Lung (tissue), 12 donors: Measurements from ENCODE around the gene GIGYF2. TPM values are rescaled to one million over a fixed set of nuclear protein-coding genes. Genes with fewer than 3 reads are reported as not detected.

Source experiments
- ATAC-seq: fragments of 200-7000 bp; cut with Tn5 transposase; one replicate; pipeline ENCODE4 v1.9.1; 2020; ENCODE audit warnings: moderate number of reproducible peaks; ENCODE audit not compliant: insufficient read depth, low FRiP score
- DNase-seq, 3 donors: peaks; one replicate each; pipeline ENCODE4 v3.0.0-alpha.2; 2013 to 2017
- H3K27ac ChIP-seq, 2 donors: one replicate each; pipeline ENCODE4 v1.5.1; 2013; ENCODE audit warnings: mild to moderate bottlenecking in 2 of 2, moderate library complexity in 2 of 2, control low read depth in 1 of 2, inconsistent platforms in 1 of 2, low read depth in 1 of 2, low read length in 1 of 2
- H3K27me3 ChIP-seq, 3 donors: one replicate each; pipeline ENCODE4 v1.5.1; 2013; ENCODE audit warnings: low read length in 2 of 3; ENCODE audit not compliant: control insufficient read depth in 3 of 3, insufficient read depth in 3 of 3
- H3K36me3 ChIP-seq, 4 donors: one replicate each; pipeline ENCODE4 v1.5.1; 2013; ENCODE audit warnings: low read length in 4 of 4, mild to moderate bottlenecking in 1 of 4, moderate library complexity in 1 of 4; ENCODE audit not compliant: control insufficient read depth in 4 of 4, insufficient read depth in 4 of 4
- H3K4me1 ChIP-seq, 5 donors: one replicate each; pipeline ENCODE4 v1.5.1; 2013; ENCODE audit warnings: low read length in 5 of 5, mild to moderate bottlenecking in 2 of 5, moderate library complexity in 1 of 5; ENCODE audit not compliant: control insufficient read depth in 5 of 5, insufficient read depth in 5 of 5
- H3K4me3 ChIP-seq: one replicate; pipeline ENCODE4 v1.5.1; 2013; ENCODE audit warnings: mild to moderate bottlenecking, control low read depth, moderate library complexity
- H3K9ac ChIP-seq, 2 donors: one replicate each; pipeline ENCODE4 v1.5.1; 2013; ENCODE audit warnings: low read length in 2 of 2, control low read depth in 1 of 2; ENCODE audit not compliant: insufficient read depth in 1 of 2
- H3K9me3 ChIP-seq, 4 donors: one replicate each; pipeline ENCODE4 v1.5.1; 2013; ENCODE audit warnings: low read length in 3 of 4, mild to moderate bottlenecking in 1 of 4, moderate library complexity in 1 of 4; ENCODE audit not compliant: control insufficient read depth in 4 of 4, insufficient read depth in 3 of 4
- WGBS, 2 donors: extraction: QIAGEN DNeasy Blood & Tissue Kit; methylation state at CpG; one replicate each; pipeline ENCODE4 v1.1.7; 2013; 5-methylcytosine and 5-hydroxymethylcytosine counted together
- polyA plus RNA-seq, 2 donors: library from polyadenylated mRNA; stranded (reverse); fragments of 200-250 nt; gene quantifications; one replicate each; pipeline ENCODE4 v1.2.1, GENCODE V29; 2013
- total RNA-seq, 2 donors: library from RNA; depleted of rRNA in 1 of 2; stranded (reverse); fragments of >200 nt in 1 of 2; gene quantifications; one replicate each; pipeline ENCODE4 v1.2.1, GENCODE V29; 2014 to 2021
- TF ChIP-seq, protein P1 (sequence below): IDR thresholded peaks from 2 replicates; pipeline ENCODE4 v1.5.1; 2012; ENCODE audit warnings: mild to moderate bottlenecking; ENCODE audit errors: control extremely low read depth, extremely low read depth
- donor health status: control.
- donor health status: control.
- donor health status: Bipolar disorder and iron deficiency.
- donor health status: healthy.
- donor health status: DM: yes; HTN: yes; CAD: no.

Gene GIGYF2
- total and polyA plus RNA-seq, 4 donors, result 15.9 to 145 (median 37.3) TPM

DNA sequence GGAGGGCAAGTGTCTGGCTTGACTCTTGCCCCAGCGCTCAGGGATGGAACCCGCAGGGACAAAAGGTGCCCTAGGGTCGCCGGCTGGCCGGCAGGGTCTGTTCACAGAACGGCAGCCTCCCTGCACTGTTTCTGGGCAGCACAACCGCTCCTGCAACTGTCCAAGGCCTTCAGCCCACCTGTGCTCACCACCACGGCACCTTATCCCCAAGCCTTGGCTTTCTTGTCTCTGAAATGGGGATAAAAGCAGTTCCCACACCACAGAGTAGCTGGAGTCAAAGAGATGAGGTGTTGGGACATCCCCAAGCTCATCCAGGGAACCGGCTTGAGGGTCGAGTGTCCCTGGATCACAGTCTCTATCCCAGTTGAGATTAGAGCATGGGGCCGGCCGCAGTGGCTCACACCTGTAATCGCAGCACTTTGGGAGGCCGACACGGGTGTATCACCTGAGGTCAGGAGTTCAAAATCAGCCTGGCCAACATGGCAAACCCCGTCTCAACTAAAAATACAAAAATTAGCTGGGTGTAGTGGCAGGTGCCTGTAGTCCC is 177.6 kb downstream of the GIGYF2 start:
- Histone ChIP-seq H3K9ac (no peak overlapping the region), H3K4me1 (peaks cover 0 to 9% (median 0%) of the 10 kb centered on the region in 5 donors), H3K27me3 (peaks cover 0 to 7% (median 7%) of the 10 kb centered on the region in 3 donors), H3K9me3 (no peaks in the 10 kb centered on the region), H3K27ac (no peak overlapping the region), H3K36me3 (no peaks in the 10 kb centered on the region), H3K4me3 (no peak overlapping the region)
- DNase-seq (no peak), ATAC-seq (no peak)
- 94 to 96% methylated on average over 16 of the region's 16 CpGs for WGBS, 2 donors
- TF ChIP-seq, protein P1, sequence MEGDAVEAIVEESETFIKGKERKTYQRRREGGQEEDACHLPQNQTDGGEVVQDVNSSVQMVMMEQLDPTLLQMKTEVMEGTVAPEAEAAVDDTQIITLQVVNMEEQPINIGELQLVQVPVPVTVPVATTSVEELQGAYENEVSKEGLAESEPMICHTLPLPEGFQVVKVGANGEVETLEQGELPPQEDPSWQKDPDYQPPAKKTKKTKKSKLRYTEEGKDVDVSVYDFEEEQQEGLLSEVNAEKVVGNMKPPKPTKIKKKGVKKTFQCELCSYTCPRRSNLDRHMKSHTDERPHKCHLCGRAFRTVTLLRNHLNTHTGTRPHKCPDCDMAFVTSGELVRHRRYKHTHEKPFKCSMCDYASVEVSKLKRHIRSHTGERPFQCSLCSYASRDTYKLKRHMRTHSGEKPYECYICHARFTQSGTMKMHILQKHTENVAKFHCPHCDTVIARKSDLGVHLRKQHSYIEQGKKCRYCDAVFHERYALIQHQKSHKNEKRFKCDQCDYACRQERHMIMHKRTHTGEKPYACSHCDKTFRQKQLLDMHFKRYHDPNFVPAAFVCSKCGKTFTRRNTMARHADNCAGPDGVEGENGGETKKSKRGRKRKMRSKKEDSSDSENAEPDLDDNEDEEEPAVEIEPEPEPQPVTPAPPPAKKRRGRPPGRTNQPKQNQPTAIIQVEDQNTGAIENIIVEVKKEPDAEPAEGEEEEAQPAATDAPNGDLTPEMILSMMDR, result no peak

DNA sequence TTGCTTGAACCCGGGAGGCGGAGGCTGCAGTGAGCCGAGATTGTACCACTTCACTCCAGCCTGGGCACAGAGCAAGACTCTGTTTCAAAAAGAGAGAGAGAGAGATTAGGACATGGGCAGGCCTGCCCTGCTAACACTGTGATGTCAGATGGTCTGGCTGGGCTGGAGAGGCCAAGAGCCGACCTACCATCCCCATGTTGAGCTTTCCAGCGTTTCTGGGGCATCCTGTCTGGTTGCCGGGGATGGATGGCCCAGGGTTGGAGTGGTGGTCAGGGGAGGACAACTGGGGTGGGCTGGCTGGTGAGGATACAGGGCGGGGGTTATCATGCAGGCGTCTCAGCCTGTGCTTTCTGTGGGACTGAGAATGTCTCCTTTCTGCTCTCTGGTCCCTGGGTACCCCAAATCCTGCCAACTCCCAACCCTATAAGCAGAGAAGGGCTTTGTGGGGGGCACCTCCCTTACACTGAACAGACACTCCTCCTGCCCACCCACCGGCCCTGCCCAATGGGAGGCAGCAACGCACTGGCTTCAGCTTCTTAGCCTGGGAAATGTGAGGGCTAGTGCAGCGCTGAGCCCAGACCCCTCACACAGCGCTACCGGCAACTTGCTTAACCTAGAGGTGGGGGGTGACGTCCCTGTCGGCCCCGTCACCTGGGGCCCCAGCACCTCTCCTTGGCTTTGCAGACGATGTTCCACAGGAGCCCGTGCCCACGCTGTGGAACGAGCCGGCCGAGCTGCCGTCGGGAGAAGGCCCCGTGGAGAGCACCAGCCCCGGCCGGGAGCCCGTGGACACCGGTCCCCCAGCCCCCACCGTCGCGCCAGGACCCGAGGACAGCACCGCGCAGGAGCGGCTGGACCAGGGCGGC is 178.4 kb downstream of the GIGYF2 start:
- WGBS, 2 donors, result 22 to 25% methylated on average over 30 to 37 of the region's 37 CpGs

DNA sequence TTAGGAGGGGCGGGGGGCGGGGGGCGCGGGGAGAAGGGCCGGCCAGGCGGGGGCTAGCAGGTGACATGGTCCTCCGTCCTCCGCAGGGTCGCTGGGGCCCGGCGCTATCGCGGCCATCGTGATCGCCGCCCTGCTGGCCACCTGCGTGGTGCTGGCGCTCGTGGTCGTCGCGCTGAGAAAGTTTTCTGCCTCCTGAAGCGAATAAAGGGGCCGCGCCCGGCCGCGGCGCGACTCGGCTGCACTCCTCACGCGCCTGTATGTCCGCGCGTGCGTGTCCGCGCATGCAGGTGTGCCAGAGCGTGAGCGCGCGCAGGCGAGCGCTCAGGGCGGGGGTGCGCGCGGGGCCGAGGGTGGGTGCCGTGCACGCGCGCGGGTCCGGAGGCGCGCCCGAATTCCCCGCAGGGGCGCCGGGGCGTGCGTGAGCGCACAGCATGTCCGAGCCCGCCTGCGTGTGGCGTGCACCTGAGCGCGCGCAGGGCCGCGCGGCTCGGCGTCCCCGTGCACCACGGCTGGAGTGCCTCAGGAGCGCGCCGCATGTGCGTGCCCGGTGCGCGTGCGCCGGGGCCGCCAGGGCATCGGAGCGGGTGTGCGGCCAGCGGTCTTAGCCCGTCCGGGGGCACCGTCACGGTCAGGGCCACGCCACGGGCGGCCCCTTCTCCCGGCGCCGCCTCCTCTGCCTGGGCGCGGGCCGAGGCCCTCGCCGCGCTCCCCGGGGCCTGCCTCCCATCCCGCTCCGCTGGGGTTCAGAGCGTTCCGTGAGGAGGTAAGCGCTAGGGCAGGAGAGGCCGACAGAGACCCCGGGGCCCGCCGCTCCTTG is 179.2 kb downstream of the GIGYF2 start:
- Histone ChIP-seq H3K9ac (no peak overlapping the region), H3K4me3 (peak overlapping the region; percentile 25), H3K27me3 (peaks cover 0 to 7% (median 7%) of the 10 kb centered on the region in 3 donors), H3K9me3 (no peaks in the 10 kb centered on the region), H3K27ac (no peak overlapping the region), H3K36me3 (no peaks in the 10 kb centered on the region), H3K4me1 (peaks cover 0 to 9% (median 0%) of the 10 kb centered on the region in 5 donors)
- ATAC-seq (no peak), DNase-seq (peak in 2 of 3 donors; percentile 29 to 42)
- TF ChIP-seq, protein P1, result no peak
- 1% methylated on average over 96 to 116 of the region's 119 CpGs for WGBS, 2 donors

More for the DNA sequence above, 178.4 kb downstream of the GIGYF2 start:
- peak in 1 of 3 donors; percentile 25 for DNase-seq
- Histone ChIP-seq H3K4me1 (peaks cover 0 to 9% (median 0%) of the 10 kb centered on the region in 5 donors), H3K9me3 (no peaks in the 10 kb centered on the region), H3K27me3 (peaks cover 0 to 7% (median 7%) of the 10 kb centered on the region in 3 donors), H3K4me3 (no peak overlapping the region), H3K36me3 (no peaks in the 10 kb centered on the region), H3K9ac (no peak overlapping the region), H3K27ac (no peak overlapping the region)
- ATAC-seq, result no peak
- TF ChIP-seq, protein P1, result no peak
